ENCODE data around the gene KCNQ1. TPM values are rescaled to one million over a fixed set of nuclear protein-coding genes. Genes with fewer than 3 reads are reported as not detected.

The KCNQ1 gene
- total RNA-seq, 1 experiment from 2014 or later: not detected

- POLR2A ChIA-PET (ENCODE audit: unreplicated experiment): no interaction called here
- no peaks in the 10 kb centered on the region for H3K9me2 ChIP-seq (ENCODE audit: insufficient read depth)
- peaks cover 56% of the 10 kb centered on the region for H3K9me3 ChIP-seq (ENCODE audit: insufficient read depth, low read depth)
- no peaks in the 10 kb centered on the region for H4K20me1 ChIP-seq (ENCODE audit: insufficient read depth)
- no peaks in the 10 kb centered on the region for H3F3A ChIP-seq (ENCODE audit: insufficient read depth, low read depth)
- CTCF ChIA-PET: no interaction called here
- intact Hi-C loops (cut with micrococcal nuclease; ENCODE audit: unreplicated experiment): no loop called here
- no TSS peak for BruUV-seq (replicated peaks)
- H3K4me2 ChIP-seq: no peak overlapping the region
- no peak overlapping the region for H3K4me3 ChIP-seq
- no peaks in the 10 kb centered on the region for H3K27me3 ChIP-seq (ENCODE audit: insufficient read depth, low read depth)
- no peak for DNase-seq
- no peak for TF ChIP-seq EZH2 (IDR thresholded peaks at IDR 0.05; ENCODE audit: low read depth)
- TF ChIP-seq, protein P1, sequence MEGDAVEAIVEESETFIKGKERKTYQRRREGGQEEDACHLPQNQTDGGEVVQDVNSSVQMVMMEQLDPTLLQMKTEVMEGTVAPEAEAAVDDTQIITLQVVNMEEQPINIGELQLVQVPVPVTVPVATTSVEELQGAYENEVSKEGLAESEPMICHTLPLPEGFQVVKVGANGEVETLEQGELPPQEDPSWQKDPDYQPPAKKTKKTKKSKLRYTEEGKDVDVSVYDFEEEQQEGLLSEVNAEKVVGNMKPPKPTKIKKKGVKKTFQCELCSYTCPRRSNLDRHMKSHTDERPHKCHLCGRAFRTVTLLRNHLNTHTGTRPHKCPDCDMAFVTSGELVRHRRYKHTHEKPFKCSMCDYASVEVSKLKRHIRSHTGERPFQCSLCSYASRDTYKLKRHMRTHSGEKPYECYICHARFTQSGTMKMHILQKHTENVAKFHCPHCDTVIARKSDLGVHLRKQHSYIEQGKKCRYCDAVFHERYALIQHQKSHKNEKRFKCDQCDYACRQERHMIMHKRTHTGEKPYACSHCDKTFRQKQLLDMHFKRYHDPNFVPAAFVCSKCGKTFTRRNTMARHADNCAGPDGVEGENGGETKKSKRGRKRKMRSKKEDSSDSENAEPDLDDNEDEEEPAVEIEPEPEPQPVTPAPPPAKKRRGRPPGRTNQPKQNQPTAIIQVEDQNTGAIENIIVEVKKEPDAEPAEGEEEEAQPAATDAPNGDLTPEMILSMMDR (conservative IDR thresholded peaks at IDR 0.05): no peak
- no peak overlapping the region for H3K27ac ChIP-seq
- no peaks in the 10 kb centered on the region for H3K4me1 ChIP-seq (replicated peaks; ENCODE audit: insufficient read depth)
- no peaks in the 10 kb centered on the region for H3K79me2 ChIP-seq (ENCODE audit: low read depth)
- no peaks in the 10 kb centered on the region for H3K36me3 ChIP-seq (ENCODE audit: low read depth)
- H2AFZ ChIP-seq: no peak overlapping the region
These were observed 206.3 kb downstream of the KCNQ1 start for GRCh38 chr11:2651054-2651617.

DNA sequence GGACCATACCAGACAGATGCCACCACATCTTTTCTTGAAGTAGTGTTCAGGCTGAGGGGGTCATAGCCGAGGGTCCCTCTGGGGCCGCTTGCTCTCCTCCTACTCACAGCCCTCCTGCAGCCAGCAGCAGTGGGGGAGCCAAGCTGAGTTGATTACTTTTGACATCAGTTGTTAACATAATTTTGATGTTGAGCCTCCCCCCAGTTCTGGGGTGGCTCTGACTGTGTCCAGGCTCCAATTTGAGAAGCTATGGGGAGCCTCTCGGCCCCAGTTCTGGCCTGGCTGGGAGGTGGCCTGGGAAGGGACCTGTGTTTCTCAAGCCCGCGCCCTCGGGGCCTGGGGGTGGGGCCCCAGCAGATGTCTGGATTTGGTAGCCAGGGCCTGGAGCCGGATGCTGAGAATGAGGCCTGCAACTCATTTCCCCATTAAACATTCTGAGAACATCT is 207.0 kb downstream of the KCNQ1 start:
- H3K27ac ChIP-seq: no peak overlapping the region
- no peaks in the 10 kb centered on the region for H3K4me1 ChIP-seq (replicated peaks; ENCODE audit: insufficient read depth)
- no peaks in the 10 kb centered on the region for H3K27me3 ChIP-seq (ENCODE audit: insufficient read depth, low read depth)
- no peak overlapping the region for H2AFZ ChIP-seq
- no peak overlapping the region for H3K4me3 ChIP-seq
- TF ChIP-seq EZH2 (IDR thresholded peaks at IDR 0.05; ENCODE audit: low read depth): no peak
- TF ChIP-seq, protein P1 (conservative IDR thresholded peaks at IDR 0.05): no peak
- no TSS peak for BruUV-seq (replicated peaks)
- intact Hi-C loops (cut with micrococcal nuclease; ENCODE audit: unreplicated experiment): no loop called here
- H3F3A ChIP-seq (ENCODE audit: insufficient read depth, low read depth): no peaks in the 10 kb centered on the region
- ChIA-PET CTCF (no interaction called here), POLR2A (ENCODE audit: unreplicated experiment) (no interaction called here)
- no peaks in the 10 kb centered on the region for H4K20me1 ChIP-seq (ENCODE audit: insufficient read depth)
- peaks cover 52% of the 10 kb centered on the region for H3K9me3 ChIP-seq (ENCODE audit: insufficient read depth, low read depth)
- no peak for DNase-seq
- no peaks in the 10 kb centered on the region for H3K79me2 ChIP-seq (ENCODE audit: low read depth)
- H3K36me3 ChIP-seq (ENCODE audit: low read depth): no peaks in the 10 kb centered on the region
- H3K4me2 ChIP-seq: no peak overlapping the region
- H3K9me2 ChIP-seq (ENCODE audit: insufficient read depth): no peaks in the 10 kb centered on the region

DNA sequence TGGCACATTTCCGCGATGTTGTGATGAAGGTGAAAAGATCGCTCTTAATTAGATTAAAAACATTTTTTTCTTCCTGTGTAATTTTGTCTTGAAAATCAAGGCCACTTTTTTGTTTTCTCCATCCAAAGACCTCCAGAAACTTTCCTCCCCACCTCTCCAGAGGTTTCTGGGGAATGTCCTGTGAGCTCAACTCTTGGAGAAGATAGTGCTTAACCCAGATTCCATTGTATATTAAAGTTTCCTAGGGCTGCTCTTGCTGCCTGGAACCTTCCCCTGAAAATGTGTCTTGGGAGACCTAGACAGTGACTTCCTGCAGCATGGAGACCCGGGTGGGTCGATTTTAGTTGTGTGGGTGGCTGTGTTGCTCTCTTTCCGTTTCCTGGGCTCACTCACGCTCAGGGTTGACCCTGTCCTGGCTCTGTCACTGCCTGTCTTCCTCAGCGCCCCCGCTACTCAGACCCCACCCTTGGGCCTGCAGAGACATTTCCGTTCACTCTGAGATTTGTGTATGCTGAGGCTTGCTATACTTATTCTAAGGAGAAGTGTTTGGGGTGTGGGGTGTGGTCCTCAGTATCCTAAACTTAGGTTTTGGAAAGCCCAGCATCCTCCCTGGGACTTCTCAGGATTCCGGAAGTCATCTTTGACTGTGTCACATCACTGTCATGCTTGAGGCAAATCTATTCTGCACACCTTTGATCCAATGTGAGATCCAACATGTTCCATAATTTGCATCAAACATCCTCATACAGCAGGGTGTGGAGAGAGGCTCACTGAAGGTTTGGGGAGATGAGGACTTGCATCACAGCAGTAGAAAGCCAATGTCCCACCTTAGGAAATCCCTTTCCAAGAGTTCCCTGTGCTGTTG is 207.8 kb downstream of the KCNQ1 start:
- POLR2A ChIA-PET (ENCODE audit: unreplicated experiment): interaction anchor here (0.6 kb wide), 1 partner anchor 119 kb away, joined by 3 read pairs; no protein-coding TSS in a partner anchor
- TF ChIP-seq, protein P1 (conservative IDR thresholded peaks at IDR 0.05): no peak
- no peak for TF ChIP-seq EZH2 (IDR thresholded peaks at IDR 0.05; ENCODE audit: low read depth)
- Histone ChIP-seq H3K9me2 (ENCODE audit: insufficient read depth) (no peaks in the 10 kb centered on the region), H2AFZ (no peak overlapping the region), H3F3A (ENCODE audit: insufficient read depth, low read depth) (no peaks in the 10 kb centered on the region), H3K36me3 (ENCODE audit: low read depth) (no peaks in the 10 kb centered on the region), H3K27me3 (ENCODE audit: insufficient read depth, low read depth) (no peaks in the 10 kb centered on the region), H3K4me2 (no peak overlapping the region), H3K4me1 (replicated peaks; ENCODE audit: insufficient read depth) (no peaks in the 10 kb centered on the region), H4K20me1 (ENCODE audit: insufficient read depth) (no peaks in the 10 kb centered on the region), H3K79me2 (ENCODE audit: low read depth) (no peaks in the 10 kb centered on the region), H3K4me3 (no peak overlapping the region), H3K9me3 (ENCODE audit: insufficient read depth, low read depth) (peaks cover 47% of the 10 kb centered on the region), H3K27ac (no peak overlapping the region)
- DNase-seq: no peak
- CTCF ChIA-PET: no interaction called here
- intact Hi-C loops (cut with micrococcal nuclease; ENCODE audit: unreplicated experiment): no loop called here
- BruUV-seq (replicated peaks): no TSS peak
